GM12892 (cell line): ENCODE results near the gene STK38L.
A peak's percentile ranks its signal among the peaks of the same experiment; 100 is the strongest.

Experiments
- POLR2A ChIP-seq: IDR thresholded peaks from 2 replicates; pipeline ENCODE4 v1.6.1; 2011; ENCODE audit warnings: low read depth, low read length, control low read depth
- POLR2AphosphoS5 ChIP-seq: IDR thresholded peaks from 2 replicates; pipeline ENCODE4 v1.6.1; 2011; ENCODE audit warnings: low read depth, low read length, control low read depth
- TAF1 ChIP-seq: IDR thresholded peaks from 2 replicates; pipeline ENCODE4 v1.6.1; 2011; ENCODE audit warnings: low read depth, mild to moderate bottlenecking, control low read depth, low read length, borderline replicate concordance

DNA sequence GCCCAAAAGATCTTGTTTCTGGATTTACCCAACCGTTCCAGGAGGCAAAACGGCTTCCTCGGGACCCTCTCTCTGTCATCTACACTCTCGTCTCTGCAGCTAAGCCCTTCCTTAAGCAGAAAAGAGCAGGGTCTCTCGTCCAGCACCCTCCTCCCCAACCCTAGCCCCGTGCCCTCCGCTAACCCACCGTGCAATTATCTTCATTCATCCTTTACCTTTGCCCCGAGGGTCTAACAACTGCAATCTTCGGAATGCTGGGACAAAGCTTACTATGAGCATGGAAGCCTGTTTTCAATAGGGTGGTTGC, 88.3 kb downstream of the STK38L start:
- TF ChIP-seq POLR2A (no peak), POLR2AphosphoS5 (peak; percentile 5; the same call in 1 of the 2 replicates), TAF1 (no peak)
